Hypothalamus (tissue), 51 donors: ENCODE results near the gene MYOM3.

ENCODE experiments used
- DNase-seq, 51 donors: peaks; one replicate each; lab custom pipeline; 2025; lab: John Stamatoyannopoulos, UW

The MYOM3 gene

GRCh38 chr1:24098943-24099638, 12.8 kb downstream of the MYOM3 start:
- DNase-seq = no peak

DNA sequence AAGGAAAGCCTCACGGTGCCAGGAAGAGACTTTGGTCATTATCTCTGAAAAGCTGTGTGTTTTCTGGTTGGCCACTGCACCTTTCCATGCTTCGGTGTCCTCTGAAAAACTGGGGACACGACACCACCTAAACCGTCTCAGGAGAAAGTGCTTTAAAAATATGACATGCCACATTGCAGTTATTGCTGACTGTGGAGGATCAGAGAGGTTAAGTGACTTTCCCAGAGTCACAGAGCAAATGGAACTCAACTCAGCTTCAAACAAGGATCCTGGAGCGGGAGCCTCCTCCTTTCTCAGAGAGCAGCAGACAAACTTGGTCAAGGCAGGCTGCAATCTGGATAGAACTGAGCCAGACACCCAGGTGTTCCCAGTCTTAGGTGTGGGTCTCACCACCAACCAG, 13.8 kb downstream of the MYOM3 start:
- DNase-seq = no peak

GRCh38 chr1:24097663-24098062, 14.3 kb downstream of the MYOM3 start:
- no peak for DNase-seq

DNA sequence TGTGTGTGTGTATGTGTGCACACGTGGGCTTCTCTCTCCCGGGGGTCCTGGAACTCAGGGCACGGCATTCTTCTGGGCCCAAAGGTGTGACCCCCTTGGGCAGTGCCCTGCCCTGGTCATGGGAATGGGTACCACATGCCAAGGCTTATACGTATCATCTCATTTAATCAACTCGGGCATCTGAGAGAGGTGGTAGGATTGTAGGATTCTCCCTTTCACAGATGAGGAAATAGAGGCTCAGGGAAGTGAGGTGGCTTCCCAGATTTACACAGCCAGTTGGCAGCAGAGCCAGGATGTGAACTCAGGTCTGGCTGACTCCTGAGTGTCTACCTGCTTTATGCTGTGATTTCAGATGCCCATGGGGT, 15.2 kb downstream of the MYOM3 start:
- no peak for DNase-seq

DNA sequence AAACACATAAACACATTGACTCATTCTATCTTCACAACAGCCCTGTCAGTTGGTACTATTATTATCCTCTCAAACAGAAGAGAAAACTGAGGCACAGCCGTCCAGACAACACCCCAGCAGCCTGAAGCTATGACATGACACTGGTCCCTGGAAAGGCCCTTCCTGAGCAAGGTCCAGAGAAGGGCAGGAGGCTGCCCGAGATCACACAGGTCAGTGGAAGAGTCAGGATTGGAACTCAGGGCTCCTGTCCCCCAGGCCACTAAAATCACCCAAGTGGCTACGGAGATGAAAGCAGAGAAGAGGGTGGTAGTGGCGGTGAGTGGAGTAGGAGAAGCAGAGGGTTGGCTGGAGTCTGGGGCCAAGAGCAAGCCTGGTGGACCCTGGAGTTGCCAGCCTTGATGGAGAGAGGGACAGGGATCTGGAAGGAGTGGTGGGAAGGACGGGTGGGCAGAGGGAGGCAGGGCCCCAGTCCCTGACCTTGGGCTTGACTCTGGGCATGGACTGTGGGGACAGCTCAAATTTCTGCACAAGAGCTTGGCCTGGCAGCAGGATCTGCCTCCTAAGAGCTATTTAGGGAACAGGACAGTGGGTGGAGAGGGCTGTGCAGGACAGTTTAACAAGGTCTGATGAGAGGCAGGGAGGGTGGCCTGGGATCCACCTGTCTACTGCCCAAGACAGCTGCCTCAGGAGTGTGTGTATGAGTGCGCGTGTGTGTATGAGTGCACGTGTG, 15.8 kb downstream of the MYOM3 start:
- DNase-seq = no peak

DNA sequence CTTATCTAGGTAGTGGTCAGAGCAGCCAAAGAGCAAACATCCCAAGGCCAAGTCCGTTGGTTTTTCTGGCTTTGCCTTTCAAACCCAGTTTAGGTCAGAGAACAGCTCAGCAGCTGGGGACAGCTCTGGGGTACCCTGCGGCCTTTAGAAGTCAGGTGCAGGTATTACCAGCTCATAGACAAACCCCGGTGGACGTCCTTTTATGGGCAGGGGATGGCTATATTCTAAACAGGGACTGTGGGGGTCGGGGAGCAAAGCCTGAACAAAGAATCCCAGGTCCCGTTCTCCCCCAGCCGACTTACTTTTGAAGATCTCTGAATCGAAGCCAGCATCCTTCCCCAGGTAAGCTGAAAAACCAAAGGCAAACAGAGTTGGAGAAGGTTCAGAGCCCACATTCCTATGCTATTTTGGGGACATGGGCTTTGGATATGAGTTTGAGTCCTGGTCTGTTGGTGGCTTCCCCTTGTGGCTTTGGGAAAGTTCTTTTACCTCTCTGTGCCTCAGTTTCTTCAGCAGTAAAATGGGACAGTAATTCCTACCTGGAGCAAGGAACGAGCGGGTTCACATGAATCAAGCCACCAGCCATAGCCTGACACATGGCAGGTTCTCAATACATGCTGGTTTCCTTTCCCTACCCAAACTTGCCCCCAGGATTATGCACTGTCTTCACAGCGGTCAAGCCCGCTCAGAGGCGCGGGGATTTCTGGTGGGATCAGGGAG, 16.6 kb downstream of the MYOM3 start:
- DNase-seq = no peak

DNA sequence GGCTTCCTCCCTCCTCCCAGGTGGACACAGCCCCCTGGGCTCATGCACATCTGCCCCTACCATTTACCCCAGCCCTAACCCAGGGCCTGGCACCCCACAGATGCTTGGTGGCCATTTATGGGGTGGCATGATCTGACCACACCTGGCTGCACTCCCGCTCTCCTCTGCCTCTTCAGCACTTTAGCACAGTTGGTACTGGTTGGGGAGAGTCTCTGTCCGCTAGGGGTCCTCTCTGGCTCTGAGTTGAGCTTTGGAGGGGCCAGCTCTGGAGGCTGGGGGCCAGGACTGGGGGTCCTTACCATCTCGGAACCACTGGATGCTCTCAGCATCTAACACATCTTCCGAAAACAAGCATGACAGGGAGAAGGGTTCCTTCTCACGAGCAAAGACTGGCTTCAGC, 17.4 kb downstream of the MYOM3 start:
- DNase-seq = no peak

GRCh38 chr1:24093732-24094131, 18.2 kb downstream of the MYOM3 start:
- no peak for DNase-seq

DNA sequence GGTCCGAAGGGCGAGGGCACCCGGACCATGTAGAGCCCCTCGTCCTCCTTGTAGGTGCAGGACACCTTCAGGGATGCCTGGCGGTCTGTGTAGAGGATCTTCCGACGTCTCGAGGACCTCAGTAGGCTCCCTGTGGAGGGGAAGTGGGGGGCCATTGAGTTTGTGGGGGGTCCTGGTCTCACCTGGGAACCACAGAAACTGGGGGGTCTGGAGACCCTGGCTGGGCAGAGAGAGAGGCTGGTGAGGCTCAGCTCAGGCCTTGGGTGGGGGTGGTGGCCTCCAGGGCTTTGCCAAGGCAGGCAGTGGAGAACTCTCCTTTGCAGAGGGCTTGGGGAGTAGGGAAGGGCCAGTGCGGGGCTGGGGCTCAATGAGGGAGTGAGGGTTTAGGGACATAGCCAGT, 19.0 kb downstream of the MYOM3 start:
- no peak for DNase-seq

DNA sequence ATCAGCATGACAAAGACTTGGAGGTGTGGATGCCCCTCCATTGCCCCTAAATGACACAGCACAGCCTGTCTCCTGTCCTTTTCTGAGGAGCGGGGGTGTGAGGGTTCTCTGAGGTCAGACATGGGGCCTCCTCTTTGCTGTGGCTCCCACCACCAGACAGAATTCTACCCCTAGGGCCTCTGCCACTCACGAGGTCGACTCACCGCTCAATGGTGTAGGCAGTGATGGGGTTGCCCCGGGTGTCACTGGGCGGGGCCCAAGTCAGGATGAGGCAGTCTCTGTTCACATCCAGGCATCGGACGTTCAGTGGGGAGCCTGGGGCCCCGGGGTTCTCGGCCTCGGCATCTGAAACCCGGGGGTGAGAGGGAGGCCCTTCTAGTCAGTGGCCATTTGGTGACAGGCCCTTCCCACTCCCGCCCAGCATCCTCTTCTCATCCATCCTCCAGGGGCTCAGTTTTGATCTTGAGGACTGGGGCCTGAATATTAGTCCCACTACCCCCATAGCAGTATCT, 19.9 kb downstream of the MYOM3 start:
- no peak for DNase-seq

DNA sequence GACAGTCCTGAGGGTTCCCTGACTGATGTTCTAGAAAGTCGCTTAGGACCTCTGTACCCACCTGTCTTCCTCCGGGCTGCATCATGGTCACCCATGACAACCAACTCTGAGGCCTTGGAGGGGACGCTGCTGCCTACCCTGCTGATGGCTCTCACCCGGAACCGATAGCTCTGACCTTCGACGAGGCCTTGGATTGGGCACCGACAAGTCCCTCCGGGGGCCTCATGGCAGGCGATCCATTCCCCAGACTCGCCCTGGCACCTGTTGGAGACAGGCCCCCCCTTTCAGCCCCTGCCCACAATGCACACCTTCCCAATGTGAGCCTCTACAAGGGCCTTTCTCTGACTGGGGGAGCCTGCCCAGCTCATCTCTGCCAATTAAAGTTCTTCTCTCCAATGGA, 21.2 kb downstream of the MYOM3 start:
- DNase-seq = no peak

DNA sequence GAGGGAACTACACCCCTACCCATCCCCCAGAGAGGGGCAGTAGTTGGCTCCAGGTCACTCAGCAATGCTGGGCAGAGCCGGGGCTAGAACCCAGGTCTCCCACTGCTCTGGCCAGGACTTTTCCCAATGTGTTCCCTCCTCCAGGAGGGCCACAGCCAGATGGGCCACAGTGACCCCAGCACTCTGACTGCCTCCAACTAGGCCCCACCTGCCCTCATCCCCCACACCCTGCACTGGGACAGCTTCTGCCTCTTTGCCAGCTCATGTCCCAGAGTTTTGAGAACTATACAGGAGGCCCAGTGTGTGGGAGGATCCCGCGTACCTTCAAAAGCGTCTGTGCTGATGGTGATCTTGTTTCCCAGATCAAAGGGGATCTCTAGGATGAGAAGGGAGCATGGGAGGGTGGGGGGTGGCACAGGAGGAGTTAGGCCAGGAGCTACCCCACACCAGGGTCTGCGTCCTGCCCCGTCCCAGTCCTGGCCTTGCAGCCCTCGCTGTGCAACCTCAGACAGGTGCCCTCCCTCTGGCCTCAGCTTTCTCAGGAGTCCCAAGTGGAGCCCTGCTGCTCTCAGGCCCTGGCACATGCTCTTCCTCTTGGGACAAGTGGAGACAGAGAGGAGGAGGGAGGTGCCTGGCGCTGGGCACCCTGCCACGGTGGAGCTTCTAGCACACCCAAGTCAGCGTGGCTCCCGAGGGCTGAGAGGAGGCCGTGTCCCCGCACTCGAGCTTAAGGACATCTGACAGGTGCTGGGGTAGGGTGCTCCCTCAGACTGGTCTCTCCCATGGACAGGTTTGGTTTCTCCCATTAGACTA, 22.0 kb downstream of the MYOM3 start:
- no peak for DNase-seq

GRCh38 chr1:24089027-24089742, 22.8 kb downstream of the MYOM3 start:
- DNase-seq = no peak

- DNase-seq = no peak
Measured at GRCh38 chr1:24086466-24086865, 25.5 kb downstream of the MYOM3 start.

- DNase-seq = peak in 1 of 51 donors; percentile 10
Measured at GRCh38 chr1:24085546-24085945, 26.4 kb downstream of the MYOM3 start.

DNA sequence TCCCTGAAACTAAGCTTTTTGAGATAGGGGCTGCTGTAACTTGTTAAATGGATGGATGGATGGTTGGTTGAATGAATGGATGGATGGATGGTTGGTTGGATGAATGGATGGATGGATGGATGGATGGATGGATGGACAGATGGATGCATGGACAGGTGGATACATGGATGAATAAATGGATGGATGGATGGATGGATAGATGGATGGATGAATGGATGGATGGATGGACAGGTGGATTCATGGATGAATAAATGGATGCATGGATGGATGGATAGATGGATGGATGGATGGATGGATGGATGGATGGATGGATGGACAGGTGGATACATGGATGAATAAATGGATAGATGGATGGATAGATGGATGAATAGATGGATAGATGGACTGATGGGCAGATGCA, 26.9 kb downstream of the MYOM3 start:
- no peak for DNase-seq

DNA sequence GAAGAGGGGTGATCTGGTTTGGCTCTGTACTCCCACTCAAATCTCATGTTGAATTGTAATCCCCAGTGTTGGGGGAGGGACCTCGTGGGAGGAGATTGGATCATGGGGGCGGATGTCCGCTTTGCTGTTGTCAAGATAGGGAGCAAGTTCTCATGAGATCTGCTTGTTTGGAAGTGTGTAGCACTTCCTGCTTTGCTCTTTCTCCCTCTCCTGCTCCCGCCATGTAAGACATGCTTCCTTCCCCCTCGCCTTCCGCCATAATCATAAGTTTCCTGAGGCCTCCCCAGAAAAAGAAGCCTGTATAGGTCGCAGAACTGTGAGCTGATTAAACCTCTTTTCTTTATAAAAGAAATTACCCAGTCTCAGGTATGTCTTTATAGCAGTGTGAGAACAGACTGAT, 27.9 kb downstream of the MYOM3 start:
- no peak for DNase-seq

- DNase-seq = no peak
Measured at GRCh38 chr1:24082372-24082771, 29.6 kb downstream of the MYOM3 start.

DNA sequence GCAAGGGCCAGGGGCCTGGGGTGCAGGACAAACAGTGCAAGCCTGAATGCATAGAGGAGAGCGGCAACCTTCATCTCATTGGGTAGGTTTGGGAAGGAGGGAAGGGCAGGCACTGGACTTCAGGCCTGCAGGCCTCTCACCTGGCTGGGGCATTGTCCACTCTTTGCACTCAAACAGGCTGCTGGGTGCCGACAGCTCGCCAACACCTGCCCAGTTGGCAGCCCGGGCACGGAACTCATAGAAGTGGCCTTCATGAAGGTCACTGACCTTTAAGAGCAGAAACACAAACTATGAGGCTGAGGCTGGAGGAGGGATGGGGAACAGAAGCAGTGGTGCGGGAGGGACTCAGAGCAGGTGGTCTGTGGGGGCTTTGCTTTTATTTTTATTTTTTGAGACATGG, 30.7 kb downstream of the MYOM3 start:
- DNase-seq = no peak

DNA sequence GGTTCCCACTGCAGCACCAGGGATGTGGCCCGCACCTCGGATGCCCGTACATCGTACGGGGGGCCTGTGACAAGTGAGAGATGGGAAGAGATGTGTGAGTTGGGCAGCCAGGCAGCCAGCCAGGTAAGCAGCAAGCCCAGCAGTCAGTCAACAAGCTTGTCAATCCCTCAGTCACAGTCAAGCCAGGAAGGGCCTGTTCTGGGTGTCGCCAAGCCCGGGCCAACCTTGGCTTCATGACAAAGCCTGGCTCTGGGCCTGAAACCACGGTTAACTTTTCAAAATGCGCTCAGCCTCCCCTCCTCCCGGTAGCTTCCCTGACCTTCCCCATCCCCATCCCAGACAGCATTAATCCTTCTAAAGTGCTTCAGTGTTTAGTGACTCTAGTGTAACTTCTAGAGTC, 31.8 kb downstream of the MYOM3 start:
- DNase-seq = no peak
